ENCODE results near the gene CDC37.

Gene CDC37

GRCh38 chr19:10403137-10404021, at the start of gene CDC37:
Gene CDC37, minus strand, starts transcription at chr19:10403542. Its CDS starts 63 bp downstream, at chr19:10403479.
- DNase-seq, result peak; percentile 65

- peak; percentile 22 for DNase-seq
These were observed 47.7 kb upstream of the CDC37 start for GRCh38 chr19:10450853-10451609.

GRCh38 chr19:10450191-10450852, 47.0 kb upstream of the CDC37 start:
- no peak for DNase-seq

DNA sequence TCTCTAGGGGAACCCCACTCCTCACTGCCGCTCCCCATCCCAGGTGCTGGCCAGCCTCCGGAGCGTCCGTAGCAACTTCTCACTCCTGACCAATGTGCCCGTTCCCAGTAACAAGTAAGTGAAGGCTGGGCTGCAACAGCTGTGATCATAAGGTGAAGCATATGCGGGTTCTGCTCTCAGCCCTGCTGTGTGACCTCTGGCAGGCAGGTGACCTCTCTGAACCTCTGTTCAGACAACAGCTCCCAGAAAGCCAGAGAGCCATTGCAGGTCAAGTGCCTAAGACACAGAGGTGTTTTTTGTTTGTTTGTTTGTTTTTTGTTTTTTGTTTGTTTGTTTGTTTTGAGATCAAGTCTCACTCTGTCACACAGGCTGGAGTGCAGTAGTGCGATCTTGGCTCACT, 45.7 kb upstream of the CDC37 start:
- DNase-seq, result no peak

- no peak for DNase-seq
These were observed 39.4 kb upstream of the CDC37 start for GRCh38 chr19:10442698-10443097.

- DNase-seq, result no peak
These were observed 36.2 kb upstream of the CDC37 start for GRCh38 chr19:10439588-10439987.

DNA sequence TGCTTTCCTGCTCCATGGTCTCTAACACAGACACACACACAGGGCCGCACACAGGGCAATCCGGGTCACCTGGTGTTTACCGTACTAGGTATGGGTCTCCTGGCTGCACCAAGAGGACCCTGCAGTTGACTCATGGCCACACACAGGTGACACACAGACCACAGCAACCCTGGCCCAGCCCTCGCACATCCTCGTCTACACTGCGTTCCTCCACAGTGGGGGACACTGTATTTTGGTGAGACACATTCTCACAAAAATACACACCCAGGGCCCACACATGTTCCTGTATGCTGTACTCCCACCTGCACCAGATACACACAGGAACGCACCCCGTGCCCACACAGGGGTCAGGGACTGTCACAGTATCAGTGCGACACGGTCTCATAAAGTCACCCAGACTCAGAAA, 29.8 kb upstream of the CDC37 start:
- DNase-seq, result no peak

DNA sequence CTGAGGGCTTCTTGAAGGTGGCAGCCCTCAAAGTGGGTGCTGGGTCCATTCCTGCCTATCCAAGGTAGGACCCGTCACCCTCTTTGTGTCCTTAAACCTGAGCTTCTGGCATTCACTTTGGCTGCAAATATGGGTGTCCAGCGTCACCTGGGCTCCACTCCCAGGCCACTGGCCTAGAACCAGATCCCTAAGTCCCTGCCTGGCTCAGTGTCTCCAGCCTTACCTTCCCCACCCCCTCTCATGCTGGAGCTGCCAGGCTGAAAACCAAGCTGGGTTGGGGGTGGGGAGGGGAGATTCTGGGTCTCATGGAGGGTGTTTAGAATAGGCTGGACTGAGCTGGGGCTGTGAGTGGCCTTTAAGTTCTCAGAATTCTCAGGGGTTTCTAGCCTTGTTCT, 29.4 kb upstream of the CDC37 start:
- no peak for DNase-seq

- DNase-seq, result no peak
These were observed 28.8 kb upstream of the CDC37 start for GRCh38 chr19:10431943-10432735.

DNA sequence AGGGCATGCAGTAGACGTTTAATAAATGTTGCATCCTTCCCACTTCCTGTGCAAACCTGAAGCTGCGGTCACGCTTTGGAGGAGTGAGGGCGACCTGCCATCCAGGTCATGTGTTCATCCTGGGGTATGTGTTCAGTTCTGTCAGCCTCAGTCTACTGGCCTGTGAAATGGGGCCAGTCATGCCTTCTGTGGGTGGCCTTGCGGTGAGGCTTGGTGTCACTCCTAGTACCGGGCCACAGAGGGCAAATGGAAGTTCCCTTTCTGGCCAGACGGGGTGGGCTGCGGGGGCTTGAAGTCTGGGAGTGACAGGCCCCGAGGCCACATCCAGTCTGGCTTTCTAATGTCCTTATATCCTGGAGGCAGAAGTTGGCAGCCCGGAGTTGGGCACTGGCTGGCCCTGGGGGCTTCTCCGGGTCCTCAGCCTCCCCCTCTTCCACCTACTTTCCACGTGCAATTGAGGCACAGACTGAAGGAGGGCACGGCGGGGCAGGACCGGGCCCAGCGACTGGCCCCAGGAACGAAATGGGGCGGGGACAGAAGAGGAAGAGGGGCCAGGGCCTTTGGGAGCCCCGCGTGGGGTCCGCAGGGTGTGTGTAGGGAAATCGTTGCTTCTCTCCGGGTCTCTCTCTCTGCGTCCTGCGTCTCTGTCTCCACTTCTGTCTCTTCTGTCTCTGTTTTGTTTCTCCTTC, 28.1 kb upstream of the CDC37 start:
- DNase-seq, result no peak

DNA sequence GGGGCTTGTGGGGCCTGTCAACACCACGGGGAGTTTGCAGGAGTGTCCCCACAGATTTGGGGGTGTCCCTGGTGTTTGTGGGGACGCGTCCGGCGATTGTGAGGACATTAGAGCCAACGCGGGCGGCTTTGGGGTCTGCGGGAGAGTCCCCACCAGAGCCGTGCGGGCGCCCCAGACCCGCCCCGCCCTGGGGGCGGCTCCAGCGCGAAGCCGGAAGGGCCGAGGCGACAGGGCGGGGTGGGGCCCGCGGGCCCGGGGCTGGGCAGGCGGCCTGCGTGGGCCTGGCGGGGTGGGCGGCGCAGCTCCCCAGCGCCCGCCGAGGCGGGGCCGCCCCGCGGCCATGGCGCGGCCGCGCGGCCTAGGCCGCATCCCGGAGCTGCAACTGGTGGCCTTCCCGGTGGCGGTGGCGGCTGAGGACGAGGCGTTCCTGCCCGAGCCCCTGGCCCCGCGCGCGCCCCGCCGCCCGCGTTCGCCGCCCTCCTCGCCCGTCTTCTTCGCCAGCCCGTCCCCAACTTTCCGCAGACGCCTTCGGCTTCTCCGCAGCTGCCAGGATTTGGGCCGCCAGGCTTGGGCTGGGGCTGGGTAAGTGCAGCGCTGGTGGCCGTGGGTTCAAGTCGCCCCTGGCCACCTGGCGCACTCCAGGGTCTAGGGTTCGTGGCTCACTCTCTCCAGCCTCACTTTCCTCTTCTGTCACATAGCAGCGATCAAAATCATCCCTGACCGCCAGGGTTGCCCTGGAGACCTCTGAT, 27.3 kb upstream of the CDC37 start:
- DNase-seq, result no peak

DNA sequence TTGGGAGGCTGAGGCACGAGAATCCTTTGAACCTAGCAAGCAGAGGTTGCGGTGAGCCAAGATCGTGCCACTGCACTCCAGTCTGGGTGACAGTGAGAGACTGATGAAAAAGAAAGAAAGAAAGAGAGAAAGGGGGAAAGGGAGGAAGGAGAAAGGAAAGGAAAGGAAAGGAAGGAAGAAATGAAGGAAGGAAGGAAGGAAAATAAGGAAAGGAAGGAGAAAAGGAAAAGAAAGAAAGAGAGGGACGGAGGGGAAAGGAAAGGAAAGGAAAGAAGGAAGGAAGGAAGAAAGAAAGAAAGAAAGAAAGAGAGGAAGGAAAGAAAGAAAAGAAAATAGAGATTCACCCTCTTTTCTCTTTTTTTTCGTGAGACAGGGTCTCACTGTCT, 25.6 kb upstream of the CDC37 start:
- no peak for DNase-seq

GRCh38 chr19:10427169-10427568, 23.8 kb upstream of the CDC37 start:
- no peak for DNase-seq

DNA sequence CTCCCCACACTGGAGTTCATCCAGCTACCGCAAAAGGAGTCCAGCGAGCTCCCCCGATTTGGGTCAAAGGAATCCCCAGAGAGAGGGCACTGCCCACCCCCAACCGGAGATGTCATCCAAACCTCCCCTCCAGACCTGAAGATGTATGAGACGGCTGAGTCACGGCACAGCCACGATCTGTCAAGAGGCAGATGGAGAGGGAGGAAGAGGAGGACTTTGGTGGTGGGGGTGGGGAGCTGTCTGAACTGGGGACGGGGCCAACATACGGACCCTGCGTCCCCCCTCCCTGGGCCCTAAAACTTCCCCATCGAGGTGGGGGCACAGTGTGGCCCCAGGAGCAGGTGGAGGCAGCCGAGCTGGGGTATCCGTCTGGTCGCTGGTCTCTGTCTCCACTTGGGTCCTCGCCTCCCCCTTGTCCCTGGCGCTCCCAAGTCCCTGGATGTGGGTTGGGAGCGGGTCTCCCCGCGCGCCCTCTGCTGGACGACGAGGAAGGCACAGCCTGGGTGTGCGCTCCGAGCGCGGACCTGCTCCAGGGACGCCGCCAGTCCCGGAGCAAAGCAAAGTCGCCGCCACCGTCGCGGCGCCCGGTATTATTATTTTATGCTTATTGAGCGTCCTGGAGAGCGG, 20.8 kb upstream of the CDC37 start:
- no peak for DNase-seq

DNA sequence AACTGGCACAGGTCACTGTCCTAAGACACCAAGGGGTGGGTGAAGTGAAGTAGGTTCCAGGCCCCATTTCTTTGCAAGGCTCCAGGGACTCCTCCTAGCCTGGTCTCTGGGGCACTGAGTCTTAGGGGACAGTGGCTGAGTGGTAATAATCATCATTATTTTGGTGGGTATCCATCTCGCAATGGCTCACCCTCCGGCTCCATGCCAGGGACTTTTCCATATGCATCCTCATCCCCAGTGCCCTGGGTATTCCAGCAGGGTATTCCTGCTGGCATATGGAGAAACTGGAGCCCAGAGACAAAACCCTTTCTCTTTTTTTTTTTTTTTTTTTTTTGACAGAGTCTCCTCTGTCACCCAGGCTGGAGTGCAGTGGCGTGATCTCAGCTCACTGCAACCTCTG, 19.5 kb upstream of the CDC37 start:
- no peak for DNase-seq

DNA sequence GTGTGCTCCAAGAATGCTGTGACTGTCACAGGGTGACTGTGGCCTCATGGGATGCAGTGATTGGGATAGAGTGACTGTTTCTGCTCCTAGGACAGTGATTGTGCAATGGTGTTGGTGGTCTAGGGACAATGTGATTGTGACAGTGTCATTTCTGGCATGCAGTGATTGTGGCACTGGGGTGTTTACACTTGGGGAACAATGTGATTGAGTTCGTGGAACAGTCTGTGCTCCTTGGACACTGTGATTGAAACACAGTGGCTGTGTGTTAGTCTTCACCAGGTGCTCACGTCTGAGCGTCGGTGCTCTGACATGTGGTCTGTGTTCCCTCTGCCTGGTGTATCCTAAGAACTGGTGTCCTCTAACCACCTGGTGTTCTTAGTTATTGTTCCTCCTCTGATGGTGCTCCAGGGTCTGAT, 18.7 kb upstream of the CDC37 start:
- no peak for DNase-seq

DNA sequence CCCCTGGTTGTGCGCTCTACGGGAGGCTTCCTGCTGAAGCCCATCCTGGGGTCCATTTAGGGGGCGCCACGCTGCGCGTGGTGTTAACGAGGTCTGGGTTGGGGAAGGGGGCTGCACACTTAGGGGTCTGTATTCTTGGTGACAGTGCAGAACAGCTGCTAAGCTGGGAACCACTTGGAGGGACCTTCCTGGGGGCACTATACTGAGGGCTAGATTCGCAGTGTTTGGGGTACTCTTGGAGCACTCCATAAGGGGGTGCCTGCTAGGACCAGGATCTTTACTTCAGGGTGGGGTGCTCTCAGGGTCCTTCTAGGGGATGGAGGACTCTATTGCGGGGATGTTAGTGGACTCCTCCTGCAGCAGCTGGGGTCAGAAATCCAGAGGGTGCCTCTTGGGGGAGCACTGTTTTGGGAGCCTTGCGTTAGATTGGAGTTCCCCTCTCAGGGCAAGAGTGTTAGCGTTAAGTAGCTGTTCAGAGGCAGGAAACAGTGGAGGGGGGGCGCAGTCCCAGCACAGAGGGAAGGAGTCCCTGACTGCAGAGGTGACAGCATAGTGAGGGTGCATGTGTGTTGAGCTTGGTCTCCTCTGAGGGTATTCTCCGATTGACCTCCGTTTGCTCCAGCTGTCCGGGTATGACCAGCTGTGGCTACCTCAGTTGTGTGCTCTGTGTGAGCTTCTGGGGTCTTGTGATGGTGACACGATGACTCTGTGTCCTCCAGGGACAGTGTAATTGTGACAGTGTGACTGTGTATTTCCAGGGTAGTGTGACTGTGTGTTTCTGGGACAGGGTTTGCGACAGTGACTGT, 18.1 kb upstream of the CDC37 start:
- DNase-seq, result no peak

GRCh38 chr19:10420444-10421239, 17.3 kb upstream of the CDC37 start, which contains the start of gene PDE4A:
Gene PDE4A, plus strand, starts transcription at chr19:10420538. Its CDS starts 227 bp downstream, at chr19:10420765.
- DNase-seq, result no peak
